SK-N-SH (cell line): ENCODE measurements around the gene RHPN2. TPM values are rescaled to one million over a fixed set of nuclear protein-coding genes. Genes with fewer than 3 reads are reported as not detected.

Source experiments
- CTCF ChIA-PET: fragments of 300-600, 350-600 bp; formaldehyde crosslinking; extraction: SDS; loops from one replicate; lab custom pipeline; 2021; lab: Yijun Ruan, JAX
- POLR2A ChIA-PET: fragments of 350-600 bp; sonication (Branson Sonifier 250); formaldehyde crosslinking; extraction: SDS; loops from one replicate; lab custom pipeline; 2020; ENCODE audit warnings: antibody characterized with exemption, inconsistent platforms; lab: Yijun Ruan, JAX
- DNase-seq: peaks from one replicate; pipeline ENCODE4 v3.0.0; 2012
- H2AFZ ChIP-seq: fragments of 200-600 bp; sonication (generic); 2 replicates; pipeline ENCODE4 v1.8.1; 2016; ENCODE audit warnings: antibody characterized with exemption, mild to moderate bottlenecking, low read depth
- H3F3A ChIP-seq: fragments of 200-600 bp; sonication (generic); replicated peaks from 2 replicates; pipeline ENCODE3; 2016; ENCODE audit warnings: antibody characterized with exemption, mild to moderate bottlenecking; ENCODE audit not compliant: insufficient read depth
- H3K27ac ChIP-seq, 2 experiments: fragments of 200-500 bp in 1 of 2; fragments of 200-600 bp in 1 of 2; sonication (Bioruptor generic) in 1 of 2; sonication (generic), shearing (Covaris generic) in 1 of 2; 2 replicates each; pipeline versions ENCODE4 v1.5.1 to v1.6.1; 2014 to 2016; ENCODE audit warnings: low read depth in 2 of 2, inconsistent platforms in 1 of 2, low read length in 1 of 2, mild to moderate bottlenecking in 1 of 2, mixed read lengths in 1 of 2
- H3K27me3 ChIP-seq: fragments of 200-600 bp; sonication (generic), shearing (Covaris generic); 2 replicates; pipeline ENCODE4 v1.6.1; 2016; ENCODE audit warnings: mixed run types; ENCODE audit not compliant: insufficient read depth
- H3K36me3 ChIP-seq, 2 experiments: fragments of 200-500 bp in 1 of 2; fragments of 200-600 bp in 1 of 2; sonication (Bioruptor generic) in 1 of 2; sonication (generic) in 1 of 2; replicated peaks in 1 of 2; 2 replicates each; pipeline versions ENCODE3 to v1.5.1; 2014 to 2016; ENCODE audit warnings: low read length in 1 of 2, mild to moderate bottlenecking in 1 of 2; ENCODE audit not compliant: insufficient read depth in 2 of 2, control insufficient read depth in 1 of 2
- H3K4me1 ChIP-seq, 2 experiments: fragments of 200-500 bp in 1 of 2; fragments of 200-600 bp in 1 of 2; sonication (Bioruptor generic) in 1 of 2; sonication (generic), shearing (Covaris generic) in 1 of 2; 2 replicates each; pipeline versions ENCODE4 v1.5.1 to v1.6.1; 2014 to 2016; ENCODE audit warnings: low read depth in 1 of 2, low read length in 1 of 2, mixed run types in 1 of 2; ENCODE audit not compliant: insufficient read depth in 2 of 2, control insufficient read depth in 1 of 2
- H3K4me2 ChIP-seq: fragments of 200-600 bp; sonication (generic), shearing (Covaris generic); 2 replicates; pipeline ENCODE4 v1.6.1; 2017; ENCODE audit warnings: mixed run types
- H3K4me3 ChIP-seq, 2 experiments: fragments of 200-500 bp in 1 of 2; fragments of 200-600 bp in 1 of 2; sonication (Bioruptor generic) in 1 of 2; sonication (generic), shearing (Covaris generic) in 1 of 2; 2 replicates each; pipeline versions ENCODE4 v1.5.1 to v1.8.1; 2014 to 2016; ENCODE audit warnings: low read depth in 2 of 2, inconsistent platforms in 1 of 2, low read length in 1 of 2, mild to moderate bottlenecking in 1 of 2, mixed read lengths in 1 of 2, moderate library complexity in 1 of 2
- H3K79me2 ChIP-seq: fragments of 200-600 bp; sonication (generic); 2 replicates; pipeline ENCODE4 v1.8.1; 2017; ENCODE audit warnings: mild to moderate bottlenecking; ENCODE audit not compliant: insufficient read depth
- H3K9ac ChIP-seq: fragments of 200-600 bp; sonication (generic); 2 replicates; pipeline ENCODE4 v1.6.1; 2017; ENCODE audit warnings: mixed run types
- H3K9me2 ChIP-seq: fragments of 200-600 bp; sonication (generic); 2 replicates; pipeline ENCODE4 v1.6.1; 2017; ENCODE audit warnings: mixed run types
- H3K9me3 ChIP-seq: fragments of 200-600 bp; sonication (generic); 2 replicates; pipeline ENCODE4 v1.6.1; 2017; ENCODE audit warnings: mixed run types, mild to moderate bottlenecking, moderate library complexity
- H4K20me1 ChIP-seq: fragments of 200-600 bp; sonication (generic); 2 replicates; pipeline ENCODE4 v1.6.1; 2017; ENCODE audit warnings: mild to moderate bottlenecking, mixed run types; ENCODE audit not compliant: insufficient read depth
- CTCF ChIP-seq: fragments of 200-600 bp; sonication (generic); IDR thresholded peaks from 2 replicates; pipeline ENCODE4 v1.6.1; 2017; ENCODE audit warnings: antibody characterized with exemption, mild to moderate bottlenecking, moderate library complexity
- ELF1 ChIP-seq: IDR thresholded peaks from 2 replicates; pipeline ENCODE4 v1.4.0; 2012
- EZH2phosphoT487 ChIP-seq: fragments of 200-600 bp; sonication (generic); IDR thresholded peaks from 2 replicates; pipeline ENCODE4 v1.6.1; 2017; ENCODE audit warnings: low read depth, mixed run types, mild to moderate bottlenecking, antibody characterized with exemption, moderate library complexity, borderline replicate concordance
- FOSL2 ChIP-seq: IDR thresholded peaks from 2 replicates; pipeline ENCODE4 v1.4.0; 2012; ENCODE audit warnings: low read depth, mild to moderate bottlenecking, moderate library complexity, borderline replicate concordance
- FOXJ3 ChIP-seq: sonication (generic); formaldehyde crosslinking; IDR thresholded peaks from 2 replicates; pipeline ENCODE4 v1.5.1; 2020; ENCODE audit warnings: mild to moderate bottlenecking, missing genetic modification reagents
- FOXM1 ChIP-seq: IDR thresholded peaks from 2 replicates; pipeline ENCODE4 v1.4.0; 2012; ENCODE audit warnings: low read depth, mild to moderate bottlenecking
- IRF3 ChIP-seq: fragments of 150-350 bp; IDR thresholded peaks from 2 replicates; pipeline ENCODE4 v1.6.1; 2016; ENCODE audit warnings: mild to moderate bottlenecking, low read depth, low read length
- JUND ChIP-seq: IDR thresholded peaks from 2 replicates; pipeline ENCODE4 v1.4.0; 2012
- MAX ChIP-seq: IDR thresholded peaks from 2 replicates; pipeline ENCODE4 v1.4.0; 2012; ENCODE audit warnings: low read depth
- MEF2A ChIP-seq: IDR thresholded peaks from 2 replicates; pipeline ENCODE4 v1.4.0; 2012; ENCODE audit warnings: low read depth, borderline replicate concordance
- NRF1 ChIP-seq: IDR thresholded peaks from 2 replicates; pipeline ENCODE4 v1.6.1; 2012; ENCODE audit warnings: low read depth, mild to moderate bottlenecking, low read length
- POLR2AphosphoS5 ChIP-seq: IDR thresholded peaks from 2 replicates; pipeline ENCODE4 v1.6.1; 2012; ENCODE audit warnings: low read depth, low read length
- RAD21 ChIP-seq: IDR thresholded peaks from 2 replicates; pipeline ENCODE4 v1.6.1; 2012; ENCODE audit warnings: mild to moderate bottlenecking, low read length
- RCOR1 ChIP-seq: fragments of 150-350 bp; IDR thresholded peaks from 2 replicates; pipeline ENCODE4 v1.6.1; 2017; ENCODE audit warnings: antibody characterized with exemption, low read length
- SIN3A ChIP-seq: IDR thresholded peaks from 2 replicates; pipeline ENCODE4 v1.6.1; 2012; ENCODE audit warnings: low read depth, mild to moderate bottlenecking, low read length, moderate library complexity, borderline replicate concordance
- TAF1 ChIP-seq: IDR thresholded peaks from 2 replicates; pipeline ENCODE4 v1.6.1; 2012; ENCODE audit warnings: low read depth, mild to moderate bottlenecking, low read length, moderate library complexity, borderline replicate concordance
- TEAD4 ChIP-seq: IDR thresholded peaks from 2 replicates; pipeline ENCODE4 v1.4.0; 2012; ENCODE audit warnings: mild to moderate bottlenecking, borderline replicate concordance; ENCODE audit not compliant: insufficient read depth
- YY1 ChIP-seq: IDR thresholded peaks from 2 replicates; pipeline ENCODE4 v1.4.0; 2012; ENCODE audit warnings: low read depth, mild to moderate bottlenecking
- WGBS: methylation state at CpG from one replicate; pipeline ENCODE4 v1.1.6; 2017; ENCODE audit warnings: low lambda C conversion rate; 5-methylcytosine and 5-hydroxymethylcytosine counted together
- polyA plus RNA-seq, 3 experiments: library from polyadenylated mRNA; depleted of rRNA; stranded (reverse); fragments of >200 nt; gene quantifications; 2 replicates each; pipeline ENCODE4 v1.2.3, GENCODE V29; 2012
- TF ChIP-seq, protein P1 (sequence below): IDR thresholded peaks from 2 replicates; pipeline ENCODE4 v1.6.1; 2012; ENCODE audit warnings: mild to moderate bottlenecking, low read depth, low read length, moderate library complexity
- TF ChIP-seq, protein P2 (sequence below): IDR thresholded peaks from 2 replicates; pipeline ENCODE4 v1.4.0; 2012; ENCODE audit warnings: low read depth, borderline replicate concordance

The RHPN2 gene
- polyA plus RNA-seq, 1 of the 3 experiments (the other 2 are of a cell fraction) = 7.0 TPM

DNA sequence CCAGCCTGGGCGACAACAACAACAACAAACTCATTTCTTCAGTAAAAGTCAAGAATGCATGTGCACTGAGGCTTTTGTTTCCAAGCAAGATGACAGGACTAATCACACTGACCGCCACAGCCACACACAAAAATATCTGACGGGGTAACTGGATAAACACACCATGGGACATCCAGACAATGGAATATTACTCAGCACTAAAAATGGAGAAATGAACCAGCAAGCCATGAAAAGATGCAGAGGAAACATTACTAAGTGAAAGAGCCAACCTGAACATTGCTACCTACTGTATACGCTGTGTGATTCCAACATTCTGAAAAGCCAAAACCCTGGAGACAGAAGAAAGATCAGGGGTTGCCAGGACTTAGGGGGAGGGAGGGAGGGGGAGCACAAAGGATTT lies 56.0 kb downstream of the RHPN2 start:
- Histone ChIP-seq H2AFZ (no peak overlapping the region), H3F3A (no peaks in the 10 kb centered on the region), H3K9me2 (no peaks in the 10 kb centered on the region), H3K4me1 (no peaks in the 10 kb centered on the region), H3K27me3 (no peaks in the 10 kb centered on the region), H3K9ac (no peak overlapping the region), H3K9me3 (no peaks in the 10 kb centered on the region), H3K27ac (no peak overlapping the region), H3K4me3 (no peak overlapping the region), H3K79me2 (no peaks in the 10 kb centered on the region), H4K20me1 (no peaks in the 10 kb centered on the region), H3K36me3 (peaks cover 0 to 3% of the 10 kb centered on the region in 2 experiments), H3K4me2 (no peak overlapping the region)
- POLR2A ChIA-PET = no interaction called here
- DNase-seq = no peak
- CTCF ChIA-PET = no interaction called here
- WGBS = 100% methylated on average over 4 of the region's 4 CpGs
- TF ChIP-seq ELF1 (no peak), CTCF (no peak), NRF1 (no peak), IRF3 (no peak), TEAD4 (no peak), FOXJ3 (no peak), YY1 (no peak), RAD21 (no peak), FOXM1 (no peak), EZH2phosphoT487 (no peak), FOSL2 (no peak), POLR2AphosphoS5 (no peak), MEF2A (no peak), SIN3A (no peak), RCOR1 (no peak), TAF1 (no peak), MAX (no peak), JUND (no peak)
- TF ChIP-seq, protein P1, sequence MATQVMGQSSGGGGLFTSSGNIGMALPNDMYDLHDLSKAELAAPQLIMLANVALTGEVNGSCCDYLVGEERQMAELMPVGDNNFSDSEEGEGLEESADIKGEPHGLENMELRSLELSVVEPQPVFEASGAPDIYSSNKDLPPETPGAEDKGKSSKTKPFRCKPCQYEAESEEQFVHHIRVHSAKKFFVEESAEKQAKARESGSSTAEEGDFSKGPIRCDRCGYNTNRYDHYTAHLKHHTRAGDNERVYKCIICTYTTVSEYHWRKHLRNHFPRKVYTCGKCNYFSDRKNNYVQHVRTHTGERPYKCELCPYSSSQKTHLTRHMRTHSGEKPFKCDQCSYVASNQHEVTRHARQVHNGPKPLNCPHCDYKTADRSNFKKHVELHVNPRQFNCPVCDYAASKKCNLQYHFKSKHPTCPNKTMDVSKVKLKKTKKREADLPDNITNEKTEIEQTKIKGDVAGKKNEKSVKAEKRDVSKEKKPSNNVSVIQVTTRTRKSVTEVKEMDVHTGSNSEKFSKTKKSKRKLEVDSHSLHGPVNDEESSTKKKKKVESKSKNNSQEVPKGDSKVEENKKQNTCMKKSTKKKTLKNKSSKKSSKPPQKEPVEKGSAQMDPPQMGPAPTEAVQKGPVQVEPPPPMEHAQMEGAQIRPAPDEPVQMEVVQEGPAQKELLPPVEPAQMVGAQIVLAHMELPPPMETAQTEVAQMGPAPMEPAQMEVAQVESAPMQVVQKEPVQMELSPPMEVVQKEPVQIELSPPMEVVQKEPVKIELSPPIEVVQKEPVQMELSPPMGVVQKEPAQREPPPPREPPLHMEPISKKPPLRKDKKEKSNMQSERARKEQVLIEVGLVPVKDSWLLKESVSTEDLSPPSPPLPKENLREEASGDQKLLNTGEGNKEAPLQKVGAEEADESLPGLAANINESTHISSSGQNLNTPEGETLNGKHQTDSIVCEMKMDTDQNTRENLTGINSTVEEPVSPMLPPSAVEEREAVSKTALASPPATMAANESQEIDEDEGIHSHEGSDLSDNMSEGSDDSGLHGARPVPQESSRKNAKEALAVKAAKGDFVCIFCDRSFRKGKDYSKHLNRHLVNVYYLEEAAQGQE = no peak
- TF ChIP-seq, protein P2, sequence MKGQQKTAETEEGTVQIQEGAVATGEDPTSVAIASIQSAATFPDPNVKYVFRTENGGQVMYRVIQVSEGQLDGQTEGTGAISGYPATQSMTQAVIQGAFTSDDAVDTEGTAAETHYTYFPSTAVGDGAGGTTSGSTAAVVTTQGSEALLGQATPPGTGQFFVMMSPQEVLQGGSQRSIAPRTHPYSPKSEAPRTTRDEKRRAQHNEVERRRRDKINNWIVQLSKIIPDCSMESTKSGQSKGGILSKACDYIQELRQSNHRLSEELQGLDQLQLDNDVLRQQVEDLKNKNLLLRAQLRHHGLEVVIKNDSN = no peak
